ENCODE data around the gene NANS. TPM values are rescaled to one million over a fixed set of nuclear protein-coding genes. Genes with fewer than 3 reads are reported as not detected.

The NANS gene
- total RNA-seq, 2 experiments from 2014 or later = 46.1 to 47.3 TPM

- POLR2A ChIA-PET = interaction anchor here (3.7 to 5.4 kb wide), 4 partner anchors 12 to 212 kb away, joined by 32 to 66 read pairs (median 40); partner anchors contain the start of genes ANP32B, NANS, TBC1D2 and TRMO
- H3K9me3 Mint-ChIP-seq = peaks cover 4% of the 10 kb centered on the region
Observed at GRCh38 chr9:98043915-98044314, 12.6 kb upstream of the NANS start.

DNA sequence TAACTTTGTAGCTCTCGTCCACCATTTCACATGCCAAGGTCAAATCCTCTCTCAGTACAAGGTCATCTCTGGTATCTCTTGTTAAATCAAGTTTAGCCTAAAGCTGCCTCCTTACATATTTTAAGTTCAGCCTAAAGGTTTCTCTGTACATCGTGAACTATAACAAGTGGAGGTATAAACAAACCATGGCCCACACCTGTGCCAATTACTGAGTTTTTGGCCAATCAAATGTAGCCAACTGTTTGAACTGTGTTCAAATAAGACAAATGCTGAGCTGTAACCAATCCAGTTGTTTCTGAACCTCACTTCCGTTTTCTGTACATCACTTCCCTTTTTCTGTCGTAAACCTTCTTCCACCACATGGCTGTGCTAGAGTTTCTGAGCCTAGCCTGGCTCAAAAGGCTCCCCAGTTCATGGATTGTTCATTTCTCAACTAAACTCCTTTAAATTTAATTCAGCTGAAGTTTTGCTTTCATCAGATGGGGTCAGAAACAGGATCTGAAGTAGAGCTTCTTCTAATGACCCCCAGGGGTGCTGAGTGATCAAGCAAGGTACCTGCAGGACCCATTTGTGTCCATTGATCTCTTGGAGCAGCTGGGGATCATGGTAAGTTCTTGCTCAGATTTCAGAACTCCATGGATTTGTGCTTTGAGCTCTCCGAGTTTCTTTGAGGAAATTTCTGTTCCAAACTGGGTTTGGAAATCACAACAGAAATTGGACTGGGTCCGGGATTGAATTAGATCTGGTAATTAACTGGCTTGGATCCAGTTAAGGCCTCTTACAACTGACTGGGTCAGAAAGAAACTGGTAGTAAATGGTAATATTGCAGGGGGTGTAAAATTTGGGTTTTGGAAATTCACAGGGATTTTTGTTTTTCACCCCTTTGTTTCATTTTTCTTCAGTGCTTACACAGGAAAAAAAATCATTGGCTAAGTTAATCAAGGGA, 11.0 kb upstream of the NANS start:
- H3K4me1 Mint-ChIP-seq = peaks cover 49% of the 10 kb centered on the region
- peak; percentile 44 for DNase-seq
- H3K27ac Mint-ChIP-seq = peak overlapping the region; percentile 82
- CTCF ChIA-PET = interaction anchor here (0.8 to 5.0 kb wide), 13 partner anchors 9 to 218 kb away, joined by 3 to 48 read pairs (median 3); partner anchors contain the start of genes NANS, TBC1D2, TRIM14 and TRMO
- H3K36me3 Mint-ChIP-seq (ENCODE audit: low read depth) = peaks cover 16% of the 10 kb centered on the region
- no peaks in the 10 kb centered on the region for H3K27me3 Mint-ChIP-seq
- H3K9me3 Mint-ChIP-seq = peaks cover 4% of the 10 kb centered on the region
- H3K4me3 Mint-ChIP-seq = peak overlapping the region; percentile 79
- POLR2A ChIA-PET = interaction anchor here (1.0 to 5.4 kb wide), 16 partner anchors 11 to 211 kb away, joined by 3 to 66 read pairs (median 4); partner anchors contain the start of genes ANP32B, NANS, TBC1D2 and TRIM14

More at GRCh38 chr9:98043915-98044314, 12.6 kb upstream of the NANS start:
- Mint-ChIP-seq H3K36me3 (ENCODE audit: low read depth) (peaks cover 16% of the 10 kb centered on the region), H3K4me3 (no peak overlapping the region), H3K27ac (no peak overlapping the region), H3K4me1 (peaks cover 51% of the 10 kb centered on the region), H3K27me3 (peaks cover 11% of the 10 kb centered on the region)
- CTCF ChIA-PET = interaction anchor here (0.6 to 3.1 kb wide), 3 partner anchors 9 to 121 kb away, joined by 5 to 25 read pairs (median 5); partner anchors contain the start of gene TRMO
- no peak for DNase-seq

- ChIA-PET POLR2A (interaction anchor here (1.0 to 5.4 kb wide), 12 partner anchors 10 to 210 kb away, joined by 3 to 66 read pairs (median 4); partner anchors contain the start of genes ANP32B, NANS, TBC1D2 and TRIM14), CTCF (interaction anchor here (0.8 to 5.0 kb wide), 9 partner anchors 9 to 218 kb away, joined by 3 to 48 read pairs (median 4); partner anchors contain the start of genes NANS and TRMO)
- no peaks in the 10 kb centered on the region for H3K27me3 Mint-ChIP-seq
- peak overlapping the region; percentile 79 for H3K4me3 Mint-ChIP-seq
- no peak for DNase-seq
- peaks cover 51% of the 10 kb centered on the region for H3K4me1 Mint-ChIP-seq
- H3K36me3 Mint-ChIP-seq (ENCODE audit: low read depth) = peaks cover 16% of the 10 kb centered on the region
- peak overlapping the region; percentile 82 for H3K27ac Mint-ChIP-seq
- peaks cover 4% of the 10 kb centered on the region for H3K9me3 Mint-ChIP-seq
Observed at GRCh38 chr9:98046180-98046543, 10.4 kb upstream of the NANS start.

DNA sequence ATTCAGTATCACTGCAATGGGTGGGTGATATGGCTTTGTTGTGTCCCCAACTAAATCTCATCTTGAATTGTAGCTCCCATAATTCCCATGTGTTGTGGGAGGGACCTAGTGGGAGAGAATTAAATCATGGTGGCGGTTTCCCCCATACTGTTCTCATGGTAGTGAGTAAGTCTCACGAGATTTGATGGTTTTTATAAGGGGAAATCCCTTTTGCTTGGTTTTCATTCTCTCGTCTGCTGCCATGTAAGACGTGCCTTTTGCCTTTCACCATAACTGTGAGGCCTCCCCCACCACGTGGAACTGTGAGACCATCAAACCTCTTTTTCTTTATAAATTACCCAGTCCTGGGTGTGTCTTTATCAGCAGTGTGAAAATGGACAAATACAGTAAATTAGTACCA, 9.5 kb upstream of the NANS start:
- no peak for DNase-seq
- POLR2A ChIA-PET = interaction anchor here (1.6 to 5.4 kb wide), 4 partner anchors 9 to 209 kb away, joined by 3 to 66 read pairs (median 38); partner anchors contain the start of genes NANS, TBC1D2 and TRMO
- H3K9me3 Mint-ChIP-seq = peaks cover 4% of the 10 kb centered on the region
- peaks cover 60% of the 10 kb centered on the region for H3K4me1 Mint-ChIP-seq
- H3K36me3 Mint-ChIP-seq (ENCODE audit: low read depth) = peaks cover 16% of the 10 kb centered on the region
- no peak overlapping the region for H3K27ac Mint-ChIP-seq
- CTCF ChIA-PET = interaction anchor here (0.8 to 5.0 kb wide), 5 partner anchors 9 to 125 kb away, joined by 3 to 48 read pairs (median 4); partner anchors contain the start of genes NANS and TRMO
- no peak overlapping the region for H3K4me3 Mint-ChIP-seq
- no peaks in the 10 kb centered on the region for H3K27me3 Mint-ChIP-seq

DNA sequence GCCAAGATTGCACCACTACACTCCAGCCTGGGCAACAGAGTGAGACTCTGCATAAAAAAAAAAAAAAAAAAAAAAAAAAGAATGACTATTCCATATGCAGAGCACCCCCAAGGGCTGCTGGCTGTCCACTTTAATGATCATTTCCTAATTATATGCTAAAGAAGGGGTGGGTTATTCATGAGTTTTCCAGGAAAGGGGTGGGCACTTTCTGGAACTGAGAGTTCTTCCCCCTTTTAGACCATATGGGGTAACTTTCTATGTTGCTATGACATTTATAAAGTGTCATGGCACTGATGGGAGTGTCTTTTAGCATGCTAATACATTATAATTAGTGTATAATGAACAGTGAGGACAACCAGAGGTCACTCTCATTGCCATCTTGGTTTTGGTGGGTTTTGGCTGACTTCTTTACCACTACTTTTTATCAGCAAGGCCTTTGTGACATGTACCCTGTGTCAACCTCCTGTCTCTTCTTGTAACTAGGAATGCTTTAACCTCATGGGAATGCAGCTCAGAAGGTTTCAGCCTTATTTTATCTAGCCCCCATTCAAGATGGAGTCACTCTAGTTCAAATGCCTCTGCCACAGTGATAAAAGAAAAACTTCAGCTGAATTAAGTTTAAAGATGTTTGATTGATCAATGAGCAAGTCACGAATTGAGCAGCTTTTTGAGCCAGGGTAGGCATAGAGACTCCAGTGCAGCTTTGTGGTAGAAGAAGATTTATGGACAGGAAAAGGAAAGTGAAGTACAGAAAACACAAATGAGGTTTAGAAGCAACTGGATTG, 7.1 kb upstream of the NANS start:
- DNase-seq = no peak
- H3K27ac Mint-ChIP-seq = no peak overlapping the region
- peaks cover 21% of the 10 kb centered on the region for H3K36me3 Mint-ChIP-seq (ENCODE audit: low read depth)
- H3K9me3 Mint-ChIP-seq = peaks cover 4% of the 10 kb centered on the region
- peaks cover 62% of the 10 kb centered on the region for H3K4me1 Mint-ChIP-seq
- ChIA-PET CTCF (interaction anchor here (1.1 to 5.0 kb wide), 2 partner anchors 7 to 149 kb away, joined by 3 to 48 read pairs; partner anchors contain the start of gene NANS), POLR2A (interaction anchor here (0.7 to 1.6 kb wide), 3 partner anchors 9 to 206 kb away, joined by 3 to 8 read pairs (median 5); partner anchors contain the start of genes ANP32B and TBC1D2)
- H3K27me3 Mint-ChIP-seq = no peaks in the 10 kb centered on the region
- H3K4me3 Mint-ChIP-seq = no peak overlapping the region

DNA sequence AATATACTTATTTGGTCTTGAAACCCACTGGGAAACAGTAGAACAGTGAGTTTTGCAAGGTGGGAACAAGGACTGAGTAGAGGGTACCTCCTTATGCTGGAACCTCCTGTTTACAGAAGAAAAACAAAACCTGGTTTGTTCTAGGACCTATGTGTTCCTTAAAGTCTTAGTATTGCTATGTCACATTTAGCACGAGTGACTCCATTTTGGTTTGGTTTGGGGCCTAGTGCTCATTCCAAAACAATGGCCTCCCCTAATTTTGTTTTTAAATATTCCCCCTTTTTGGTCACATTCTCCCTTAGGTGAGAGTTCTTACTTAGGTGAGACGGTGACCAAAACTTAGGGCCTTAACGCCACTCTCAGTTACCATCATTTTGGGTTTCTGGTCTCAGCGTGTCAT, 6.2 kb upstream of the NANS start:
- no peak for DNase-seq
- H3K27ac Mint-ChIP-seq = no peak overlapping the region
- peaks cover 60% of the 10 kb centered on the region for H3K4me1 Mint-ChIP-seq
- H3K27me3 Mint-ChIP-seq = no peaks in the 10 kb centered on the region
- peaks cover 18% of the 10 kb centered on the region for H3K36me3 Mint-ChIP-seq (ENCODE audit: low read depth)
- POLR2A ChIA-PET = interaction anchor here (1.6 kb wide), 1 partner anchor 205 kb away, joined by 8 read pairs; the partner anchor contains the start of gene TBC1D2
- H3K4me3 Mint-ChIP-seq = no peak overlapping the region
- CTCF ChIA-PET = no interaction called here
- H3K9me3 Mint-ChIP-seq = no peaks in the 10 kb centered on the region

DNA sequence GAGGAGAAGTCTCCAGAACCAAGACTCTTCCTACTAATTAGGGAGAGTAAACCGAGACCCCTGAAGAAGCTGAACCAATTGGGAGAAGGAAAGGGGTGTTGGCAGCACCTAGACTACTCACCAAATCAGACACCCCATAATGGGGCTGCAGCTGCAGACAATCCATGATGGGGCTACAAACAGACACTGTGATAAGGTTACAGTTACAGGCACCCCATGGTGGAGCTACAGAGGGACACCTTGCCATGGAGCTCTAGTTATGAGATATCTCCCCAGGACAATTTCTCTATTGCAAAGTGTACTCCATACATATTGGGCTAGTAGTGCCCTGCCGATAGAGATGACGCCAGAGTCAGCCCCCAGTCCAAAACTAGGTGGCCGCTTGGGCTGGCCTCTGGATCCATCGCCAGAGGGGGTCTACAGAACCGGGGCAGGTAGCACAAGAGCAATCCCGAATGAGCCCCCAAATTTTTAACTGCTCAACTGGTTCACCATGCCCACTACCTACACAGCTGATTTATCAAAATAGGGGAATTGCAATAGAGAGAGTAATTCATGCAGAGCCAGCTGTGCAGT, 2.1 kb upstream of the NANS start:
- DNase-seq = no peak
- ChIA-PET CTCF (interaction anchor here (1.1 to 5.8 kb wide), 3 partner anchors 8 to 20 kb away, joined by 4 to 48 read pairs (median 8); no protein-coding TSS in a partner anchor), POLR2A (interaction anchor here (1.0 to 6.0 kb wide), 2 partner anchors 8 to 202 kb away, joined by 3 to 66 read pairs; no protein-coding TSS in a partner anchor)
- Mint-ChIP-seq H3K36me3 (ENCODE audit: low read depth) (peaks cover 6% of the 10 kb centered on the region), H3K4me3 (no peak overlapping the region), H3K4me1 (peaks cover 45% of the 10 kb centered on the region), H3K27me3 (no peaks in the 10 kb centered on the region), H3K27ac (no peak overlapping the region), H3K9me3 (no peaks in the 10 kb centered on the region)

DNA sequence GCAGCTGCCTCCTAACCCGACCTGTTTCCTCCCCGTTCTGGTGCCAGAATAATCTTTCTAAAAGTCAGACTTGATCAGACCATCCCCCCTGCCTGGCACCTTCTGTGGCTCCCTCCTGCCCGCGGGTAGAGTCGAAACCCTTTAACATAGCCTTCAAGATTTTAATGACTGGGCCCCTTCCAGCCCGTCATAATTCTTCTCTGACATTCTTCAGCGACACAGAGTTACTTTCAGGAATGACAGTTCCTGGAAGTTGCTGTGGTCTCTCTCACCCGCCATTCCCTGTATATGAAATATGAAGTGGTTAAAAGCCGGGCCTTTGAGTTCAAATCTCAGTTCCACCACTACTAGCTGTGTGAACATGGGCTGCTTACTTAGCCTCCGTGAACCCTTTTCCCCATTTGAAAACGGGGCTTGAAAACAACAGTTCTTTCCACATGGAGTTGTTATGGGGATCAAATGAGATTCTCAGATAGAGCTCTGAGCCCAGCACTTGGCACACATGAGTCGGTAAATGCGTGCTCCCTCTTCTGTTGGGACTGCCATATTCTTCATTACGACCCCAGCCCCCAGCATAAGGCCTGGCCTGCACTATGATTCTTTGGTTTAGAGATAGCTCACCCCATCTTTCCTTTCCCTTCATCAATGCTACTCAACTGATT, 737 bp downstream of the NANS start:
- CTCF ChIA-PET = interaction anchor here (1.0 to 5.8 kb wide), 6 partner anchors 11 to 199 kb away, joined by 3 to 48 read pairs (median 15); partner anchors contain the start of genes TBC1D2 and TRMO
- peaks cover 33% of the 10 kb centered on the region for H3K4me1 Mint-ChIP-seq
- peak overlapping the region; percentile 97 for H3K4me3 Mint-ChIP-seq
- DNase-seq = no peak
- POLR2A ChIA-PET = interaction anchor here (0.7 to 6.0 kb wide), 22 partner anchors 8 to 199 kb away, joined by 3 to 66 read pairs (median 5); partner anchors contain the start of genes ANP32B, CORO2A, TBC1D2 and TRIM14
- H3K36me3 Mint-ChIP-seq (ENCODE audit: low read depth) = peaks cover 16% of the 10 kb centered on the region
- no peaks in the 10 kb centered on the region for H3K27me3 Mint-ChIP-seq
- peak overlapping the region; percentile 92 for H3K27ac Mint-ChIP-seq
- no peaks in the 10 kb centered on the region for H3K9me3 Mint-ChIP-seq

GRCh38 chr9:98062161-98062560, 5.6 kb downstream of the NANS start:
- Mint-ChIP-seq H3K4me1 (peaks cover 47% of the 10 kb centered on the region), H3K9me3 (no peaks in the 10 kb centered on the region), H3K27ac (no peak overlapping the region), H3K36me3 (ENCODE audit: low read depth) (peaks cover 44% of the 10 kb centered on the region), H3K27me3 (no peaks in the 10 kb centered on the region), H3K4me3 (no peak overlapping the region)
- ChIA-PET POLR2A (interaction anchor here (0.6 to 1.6 kb wide), 2 partner anchors 17 to 123 kb away, joined by 3 read pairs; no protein-coding TSS in a partner anchor), CTCF (no interaction called here)
- no peak for DNase-seq

- Mint-ChIP-seq H3K27ac (no peak overlapping the region), H3K9me3 (no peaks in the 10 kb centered on the region), H3K4me1 (peaks cover 36% of the 10 kb centered on the region), H3K4me3 (no peak overlapping the region), H3K36me3 (ENCODE audit: low read depth) (peaks cover 51% of the 10 kb centered on the region), H3K27me3 (no peaks in the 10 kb centered on the region)
- ChIA-PET POLR2A (interaction anchor here (0.6 to 1.2 kb wide), 2 partner anchors 8 to 540 kb away, joined by 3 read pairs; no protein-coding TSS in a partner anchor), CTCF (interaction anchor here (1.0 kb wide), 1 partner anchor 9 kb away, joined by 6 read pairs; no protein-coding TSS in a partner anchor)
- DNase-seq = no peak
Observed at GRCh38 chr9:98064623-98065392, 8.3 kb downstream of the NANS start.

GRCh38 chr9:98066235-98066634, 9.7 kb downstream of the NANS start:
- Mint-ChIP-seq H3K9me3 (no peaks in the 10 kb centered on the region), H3K27ac (no peak overlapping the region), H3K36me3 (ENCODE audit: low read depth) (peaks cover 46% of the 10 kb centered on the region), H3K27me3 (no peaks in the 10 kb centered on the region), H3K4me3 (no peak overlapping the region), H3K4me1 (peaks cover 33% of the 10 kb centered on the region)
- DNase-seq = no peak
- ChIA-PET CTCF (no interaction called here), POLR2A (interaction anchor here (1.2 kb wide), 1 partner anchor 9 kb away, joined by 3 read pairs; no protein-coding TSS in a partner anchor)

Measured in activated CD4-positive, alpha-beta memory T cell treated with anti-CD3 and anti-CD28 coated beads, Interleukin-2, amount 10 ng/mL, durations not matched to agents 7 days and 5 days (primary cell).